Transverse colon (tissue), 4 donors: ENCODE results near the gene RAB6D.
A peak's percentile ranks its signal among the peaks of the same experiment; 100 is the strongest.

Experiments used
- CTCF ChIP-seq, 5 experiments: fragments of 200-600 bp in 3 of 5; fragments of 450-650 bp in 2 of 5; sonication (generic) in 3 of 5; IDR thresholded peaks; 1 replicate in 2 of 5; 2 replicates in 3 of 5; pipeline ENCODE4 v1.5.1; 2016 to 2017; ENCODE audit warnings: antibody characterized with exemption in 5 of 5, inconsistent platforms in 3 of 5, mild to moderate bottlenecking in 2 of 5, moderate library complexity in 1 of 5
- EP300 ChIP-seq: sonication (generic); formaldehyde crosslinking; IDR thresholded peaks from one replicate; pipeline ENCODE4 v1.6.1; 2017; ENCODE audit warnings: antibody characterized with exemption, low read depth
- POLR2A ChIP-seq: fragments of 450-650 bp; IDR thresholded peaks from one replicate; pipeline ENCODE4 v1.6.1; 2016; ENCODE audit warnings: antibody characterized with exemption, mild to moderate bottlenecking, moderate library complexity
- POLR2AphosphoS5 ChIP-seq, 3 donors: sonication (generic); formaldehyde crosslinking; IDR thresholded peaks; one replicate each; pipeline ENCODE4 v1.6.1; 2016; ENCODE audit warnings: antibody characterized with exemption in 3 of 3

- TF ChIP-seq CTCF (IDR thresholded peaks at IDR 0.05) (peak in 3 of 5 experiments; percentile 14 to 50 (median 29)), EP300 (no peak), POLR2A (no peak), POLR2AphosphoS5 (IDR thresholded peaks at IDR 0.05) (no peak)
Observed at GRCh38 chr2:131394147-131394931, 30.4 kb upstream of the RAB6D start.
